Astrocyte (in vitro differentiated cells and primary cell): ENCODE results near the gene TMEM18.

Source experiments
- EZH2 ChIP-seq: IDR thresholded peaks from 2 replicates; pipeline ENCODE4 v1.6.1; 2012; ENCODE audit warnings: mild to moderate bottlenecking, low read length, inconsistent platforms; ENCODE audit not compliant: insufficient read depth
- TF ChIP-seq, protein P1 (sequence below): IDR thresholded peaks from 2 replicates; pipeline ENCODE4 v1.5.1; 2011; ENCODE audit warnings: low read depth, mild to moderate bottlenecking, inconsistent platforms, low read length, moderate library complexity; ENCODE audit not compliant: insufficient read depth

DNA sequence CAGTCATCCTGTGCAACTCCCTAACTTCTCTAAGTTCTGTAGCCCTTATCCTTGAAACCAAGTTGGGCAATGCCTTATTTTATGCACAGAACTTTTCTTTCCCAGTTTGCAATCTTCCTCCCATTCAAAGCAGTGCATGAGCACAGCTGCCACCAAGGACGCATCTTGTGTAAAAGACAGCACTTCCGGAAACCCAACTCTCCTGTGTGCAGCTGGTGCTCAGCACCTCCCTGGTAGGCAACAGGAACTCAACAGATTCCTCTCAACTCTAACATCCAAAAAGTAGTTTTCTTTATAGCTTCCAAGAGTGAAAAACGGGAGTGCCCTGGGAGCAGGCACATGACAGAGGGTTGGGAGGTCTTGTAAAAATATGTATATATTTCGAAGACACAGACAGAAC lies 2.2 kb downstream of the TMEM18 start:
- TF ChIP-seq, protein P1, sequence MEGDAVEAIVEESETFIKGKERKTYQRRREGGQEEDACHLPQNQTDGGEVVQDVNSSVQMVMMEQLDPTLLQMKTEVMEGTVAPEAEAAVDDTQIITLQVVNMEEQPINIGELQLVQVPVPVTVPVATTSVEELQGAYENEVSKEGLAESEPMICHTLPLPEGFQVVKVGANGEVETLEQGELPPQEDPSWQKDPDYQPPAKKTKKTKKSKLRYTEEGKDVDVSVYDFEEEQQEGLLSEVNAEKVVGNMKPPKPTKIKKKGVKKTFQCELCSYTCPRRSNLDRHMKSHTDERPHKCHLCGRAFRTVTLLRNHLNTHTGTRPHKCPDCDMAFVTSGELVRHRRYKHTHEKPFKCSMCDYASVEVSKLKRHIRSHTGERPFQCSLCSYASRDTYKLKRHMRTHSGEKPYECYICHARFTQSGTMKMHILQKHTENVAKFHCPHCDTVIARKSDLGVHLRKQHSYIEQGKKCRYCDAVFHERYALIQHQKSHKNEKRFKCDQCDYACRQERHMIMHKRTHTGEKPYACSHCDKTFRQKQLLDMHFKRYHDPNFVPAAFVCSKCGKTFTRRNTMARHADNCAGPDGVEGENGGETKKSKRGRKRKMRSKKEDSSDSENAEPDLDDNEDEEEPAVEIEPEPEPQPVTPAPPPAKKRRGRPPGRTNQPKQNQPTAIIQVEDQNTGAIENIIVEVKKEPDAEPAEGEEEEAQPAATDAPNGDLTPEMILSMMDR, result no peak
- TF ChIP-seq EZH2, result no peak
